H1 (cell line): ENCODE measurements around the gene NT5C. TPM values are rescaled to one million over a fixed set of nuclear protein-coding genes. Genes with fewer than 3 reads are reported as not detected.

Experiments used
- CTBP2 ChIP-seq: IDR thresholded peaks from 2 replicates; pipeline ENCODE4 v1.7.0; 2011; ENCODE audit warnings: borderline replicate concordance, mild to moderate bottlenecking, moderate library complexity, mixed read lengths, low read length; ENCODE audit not compliant: insufficient read depth, insufficient read length
- polyA plus RNA-seq, 7 experiments: library from polyadenylated mRNA; depleted of rRNA in 3 of 7; stranded (reverse) in 5 of 7; unstranded in 2 of 7; fragments of >200 nt in 5 of 7; fragments of 200-250 nt in 2 of 7; gene quantifications; 1 replicate in 5 of 7; 2 replicates in 1 of 7; 4 replicates in 1 of 7; pipeline versions ENCODE4 v1.2.1 to v1.2.3, GENCODE V29; 2011 to 2013; ENCODE audit warnings: missing spikeins in 2 of 7, mixed read lengths in 2 of 7
- total RNA-seq: library from RNA; stranded (reverse); fragmentation: NEBNext Ultra II Directional; extraction: Animal tissue kit (Norgen Biotek cat#: 25700); gene quantifications from 2 replicates; pipeline ENCODE4 v1.2.1, GENCODE V29; 2021

The NT5C gene
- total and polyA plus RNA-seq, 2 of the 8 experiments (the other 6 are each of a cell fraction or from before 2014, with no cell fraction given): 52.1 to 66.4 TPM

GRCh38 chr17:75163074-75163473 lies 31.5 kb upstream of the NT5C start (continued):
- no peak for TF ChIP-seq CTBP2
- TF ChIP-seq, all 59 proteins: peak for 0
